ENCODE results near the gene C3orf20.

- TF ChIP-seq EZH2 (IDR thresholded peaks at IDR 0.05), result no peak
- TF ChIP-seq POLR2AphosphoS5 (IDR thresholded peaks at IDR 0.05; ENCODE audit: borderline replicate concordance, low read depth, low read length), result no peak
Measured at GRCh38 chr3:14647976-14648955, 26.7 kb upstream of the C3orf20 start.

All from SK-N-MC (cell line).